HFF-Myc (cell line): ENCODE data around the gene KIF16B.

Experiments used
- DNase-seq: peaks from one replicate; pipeline ENCODE4 v3.0.0-alpha.2; 2011; ENCODE audit warnings: low read depth; ENCODE audit errors: extremely low read depth
- H3K4me3 ChIP-seq: replicated peaks from 2 replicates; pipeline ENCODE4 v1.5.1; 2011; ENCODE audit warnings: low read depth, mild to moderate bottlenecking, control low read depth, low read length
- TF ChIP-seq, protein P1 (sequence below): IDR thresholded peaks from 2 replicates; pipeline ENCODE4 v1.5.1; 2012; ENCODE audit warnings: mild to moderate bottlenecking, low read depth, low read length, control low read depth; ENCODE audit errors: missing control alignments

Gene KIF16B

DNA sequence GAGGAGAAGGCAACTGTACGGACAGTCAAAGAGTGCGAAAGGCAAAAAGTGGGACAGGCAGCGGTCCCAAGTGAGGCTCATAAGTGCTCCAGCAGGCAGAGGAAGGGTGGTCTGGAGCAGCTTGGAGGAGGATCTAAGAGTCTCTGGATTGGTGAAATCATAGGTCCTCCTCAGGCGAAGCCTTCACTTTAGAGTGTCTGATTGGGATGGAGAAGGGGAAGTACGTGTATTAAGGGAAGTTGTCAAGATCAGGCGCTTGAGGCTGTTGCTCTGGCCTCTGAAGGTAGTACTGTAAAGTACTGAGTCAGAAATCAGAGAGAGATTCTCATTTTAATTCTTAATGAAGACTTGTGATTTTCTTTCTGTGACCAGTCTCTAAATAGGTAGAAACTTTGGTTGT, 185.6 kb downstream of the KIF16B start:
- H3K4me3 ChIP-seq, result no peak overlapping the region
- no peak for DNase-seq
- TF ChIP-seq, protein P1, sequence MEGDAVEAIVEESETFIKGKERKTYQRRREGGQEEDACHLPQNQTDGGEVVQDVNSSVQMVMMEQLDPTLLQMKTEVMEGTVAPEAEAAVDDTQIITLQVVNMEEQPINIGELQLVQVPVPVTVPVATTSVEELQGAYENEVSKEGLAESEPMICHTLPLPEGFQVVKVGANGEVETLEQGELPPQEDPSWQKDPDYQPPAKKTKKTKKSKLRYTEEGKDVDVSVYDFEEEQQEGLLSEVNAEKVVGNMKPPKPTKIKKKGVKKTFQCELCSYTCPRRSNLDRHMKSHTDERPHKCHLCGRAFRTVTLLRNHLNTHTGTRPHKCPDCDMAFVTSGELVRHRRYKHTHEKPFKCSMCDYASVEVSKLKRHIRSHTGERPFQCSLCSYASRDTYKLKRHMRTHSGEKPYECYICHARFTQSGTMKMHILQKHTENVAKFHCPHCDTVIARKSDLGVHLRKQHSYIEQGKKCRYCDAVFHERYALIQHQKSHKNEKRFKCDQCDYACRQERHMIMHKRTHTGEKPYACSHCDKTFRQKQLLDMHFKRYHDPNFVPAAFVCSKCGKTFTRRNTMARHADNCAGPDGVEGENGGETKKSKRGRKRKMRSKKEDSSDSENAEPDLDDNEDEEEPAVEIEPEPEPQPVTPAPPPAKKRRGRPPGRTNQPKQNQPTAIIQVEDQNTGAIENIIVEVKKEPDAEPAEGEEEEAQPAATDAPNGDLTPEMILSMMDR, result no peak

DNA sequence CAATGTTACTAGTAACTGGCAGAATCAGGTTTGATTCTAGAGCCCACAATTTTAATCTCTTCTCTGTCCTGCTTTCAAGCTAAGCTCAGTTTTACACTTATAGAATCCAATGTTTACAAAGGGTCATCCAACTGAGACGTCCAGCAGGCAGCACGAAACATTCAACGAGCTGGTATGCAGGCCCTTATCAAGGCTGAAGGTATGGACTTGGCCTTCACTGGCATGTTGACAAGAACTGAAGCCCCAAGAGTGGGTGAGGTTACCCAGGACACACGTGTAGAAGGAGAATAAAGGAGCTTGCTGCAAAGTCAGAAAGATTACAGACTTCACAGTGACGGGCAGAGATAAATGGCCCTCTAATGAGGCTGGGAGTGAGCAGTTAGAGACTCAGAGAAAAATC, 187.4 kb downstream of the KIF16B start:
- TF ChIP-seq, protein P1, result no peak
- no peak overlapping the region for H3K4me3 ChIP-seq
- DNase-seq, result no peak

DNA sequence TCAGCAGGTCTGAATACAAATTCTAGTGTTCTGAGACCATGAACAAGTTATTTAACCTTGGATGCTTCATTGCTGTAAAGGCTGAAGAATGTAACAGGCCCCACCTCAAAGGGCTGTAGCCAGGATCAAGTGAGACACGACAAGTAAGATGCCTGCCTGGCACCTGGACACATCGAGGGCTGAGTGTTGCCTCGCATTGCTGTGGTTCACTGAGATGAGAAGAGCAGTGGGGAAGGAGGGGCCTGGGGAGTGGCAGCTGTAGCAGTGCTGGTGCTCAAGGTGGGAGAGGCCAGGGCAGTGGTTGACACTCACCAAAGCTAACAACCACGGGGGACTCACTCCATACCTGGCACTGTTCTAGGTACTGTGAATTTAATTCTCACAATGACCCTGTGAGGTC, 187.8 kb downstream of the KIF16B start:
- no peak overlapping the region for H3K4me3 ChIP-seq
- TF ChIP-seq, protein P1, result no peak
- DNase-seq, result no peak

DNA sequence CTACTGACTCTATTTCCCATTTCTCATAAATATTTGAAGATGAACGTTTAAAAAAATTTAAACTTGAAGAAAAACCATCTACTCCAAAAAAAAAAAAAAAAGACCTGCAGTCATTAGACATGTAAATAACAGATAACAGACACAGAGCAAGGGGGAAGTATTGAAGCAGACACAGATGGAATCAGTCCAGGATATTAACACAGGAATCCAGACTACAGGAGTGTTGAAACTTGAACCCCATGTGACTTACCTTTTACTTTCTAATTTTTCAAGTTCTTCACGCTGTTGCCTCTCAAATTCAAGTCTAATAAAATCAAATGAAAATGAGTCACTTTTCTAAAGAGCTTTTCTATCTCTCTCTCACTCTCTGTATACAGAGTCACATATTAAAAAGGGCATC, 191.8 kb downstream of the KIF16B start:
- TF ChIP-seq, protein P1, result no peak
- H3K4me3 ChIP-seq, result no peak overlapping the region
- DNase-seq, result no peak

DNA sequence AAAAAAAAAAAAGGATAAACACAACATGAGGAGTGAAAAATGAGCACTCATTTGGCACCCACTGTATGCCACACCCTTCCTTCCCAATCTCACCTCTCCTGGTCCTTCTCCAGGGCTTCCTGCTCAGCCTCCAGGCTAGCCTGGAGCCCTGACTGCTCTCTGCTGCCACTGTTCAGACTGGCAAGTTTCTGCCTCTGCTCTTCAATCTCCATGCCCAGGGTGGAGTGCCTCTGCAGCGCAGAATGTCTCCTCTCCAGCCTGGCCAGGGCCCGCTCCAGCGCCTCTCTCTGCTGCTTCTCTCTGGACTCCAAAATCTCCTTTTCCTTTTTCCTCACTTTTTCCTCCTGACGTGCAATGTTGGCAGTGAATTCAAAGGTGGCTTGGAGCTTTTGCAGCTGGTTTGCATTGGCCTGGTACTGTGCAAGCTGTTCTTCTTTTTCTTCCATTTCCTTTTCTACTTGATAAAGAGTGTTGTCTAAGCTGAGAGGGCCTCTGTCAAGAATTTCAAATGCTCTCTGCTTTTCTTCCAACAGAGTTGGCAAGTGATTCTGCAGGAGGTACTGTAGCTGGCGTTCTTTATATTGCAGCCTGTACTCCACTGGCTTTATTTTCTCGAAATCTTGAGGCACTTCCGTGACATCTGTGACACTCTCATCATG, 194.4 kb downstream of the KIF16B start:
- TF ChIP-seq, protein P1, result no peak

DNA sequence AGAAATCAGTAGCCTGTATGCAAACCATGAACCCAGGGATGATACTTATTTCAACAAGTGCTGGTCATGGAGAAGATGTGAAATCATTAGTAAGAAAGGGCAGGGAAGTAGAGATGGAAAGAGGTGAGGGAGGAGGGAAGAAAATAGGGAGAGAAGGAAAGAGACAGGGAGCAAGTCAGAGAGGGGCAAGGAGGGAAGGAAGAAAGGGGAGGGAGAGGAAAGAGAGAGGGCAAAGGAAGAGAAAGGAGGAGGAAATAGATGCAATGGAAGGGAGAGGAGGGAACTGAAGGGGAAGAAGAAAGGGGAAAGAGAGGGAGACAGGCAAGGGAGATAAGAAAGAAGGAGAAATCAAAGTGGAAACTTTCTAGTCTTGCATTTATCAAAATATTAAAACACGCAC, 195.1 kb downstream of the KIF16B start:
- no peak for DNase-seq
- TF ChIP-seq, protein P1, result no peak
- H3K4me3 ChIP-seq, result no peak overlapping the region

More for the DNA sequence above, 194.4 kb downstream of the KIF16B start:
- DNase-seq, result no peak
- H3K4me3 ChIP-seq, result no peak overlapping the region

DNA sequence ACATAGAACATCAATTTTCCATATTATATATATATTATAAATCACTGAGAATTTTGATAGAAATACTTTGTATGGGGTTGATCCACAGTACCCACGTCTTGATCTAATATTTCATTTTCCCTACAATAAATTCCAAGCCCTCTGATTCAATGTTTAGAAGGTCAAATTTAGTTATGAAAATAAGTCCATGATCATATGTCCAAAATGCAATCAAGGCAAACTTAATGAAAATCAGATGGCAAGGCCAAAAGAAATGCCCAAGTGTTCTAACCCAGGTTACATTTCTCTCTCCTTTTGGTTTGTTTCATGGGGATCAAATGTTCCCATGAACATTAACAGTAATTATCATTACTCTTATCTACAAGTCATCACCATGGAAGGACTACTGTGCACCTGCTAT, 203.8 kb downstream of the KIF16B start:
- TF ChIP-seq, protein P1, result no peak
- no peak for DNase-seq
- H3K4me3 ChIP-seq, result no peak overlapping the region
